Ovary (tissue), 9 donors: ENCODE results near the gene GNB1. TPM values are rescaled to one million over a fixed set of nuclear protein-coding genes. Genes with fewer than 3 reads are reported as not detected.
"Not testable (repeated sequence)": the region's sequence is repeated elsewhere in the genome, so short reads cannot be mapped to it uniquely, and the experiment has no call there.

Experiments used
- DNase-seq, 5 donors: peaks; one replicate each; pipeline ENCODE4 v3.0.0-alpha.2; 2019 to 2020
- H3K27ac ChIP-seq, 2 donors: fragments of 200-600 bp; one replicate each; pipeline versions ENCODE4 v1.5.1 to v1.8.0; 2019 to 2022
- H3K27me3 ChIP-seq: fragments of 200-600 bp; one replicate; pipeline ENCODE4 v1.8.0; 2022
- H3K36me3 ChIP-seq: fragments of 200-600 bp; sonication (generic); one replicate; pipeline ENCODE4 v1.5.1; 2019
- H3K4me1 ChIP-seq: one replicate; pipeline ENCODE4 v1.8.1; 2013; ENCODE audit warnings: mild to moderate bottlenecking, moderate library complexity; ENCODE audit not compliant: insufficient read depth
- H3K4me3 ChIP-seq: fragments of 200-600 bp; sonication (generic); one replicate; pipeline ENCODE4 v1.5.1; 2017
- H3K9me3 ChIP-seq, 2 donors: fragments of 200-600 bp in 1 of 2; sonication (generic) in 1 of 2; one replicate each; pipeline versions ENCODE4 v1.5.1 to v1.8.1; 2013 to 2019; ENCODE audit warnings: mild to moderate bottlenecking in 1 of 2, moderate library complexity in 1 of 2
- EP300 ChIP-seq: sonication (generic); formaldehyde crosslinking; IDR thresholded peaks from one replicate; pipeline ENCODE4 v1.6.1; 2017; ENCODE audit warnings: antibody characterized with exemption
- POLR2A ChIP-seq: fragments of 450-650 bp; IDR thresholded peaks from one replicate; pipeline ENCODE4 v1.6.1; 2017; ENCODE audit warnings: antibody characterized with exemption, mild to moderate bottlenecking, moderate library complexity
- WGBS, 3 donors: extraction: QIAGEN DNeasy Blood & Tissue Kit in 1 of 3; methylation state at CpG; one replicate each; pipeline versions ENCODE4 v1.1.5 to v1.1.7; 2013 to 2017; 5-methylcytosine and 5-hydroxymethylcytosine counted together
- intact Hi-C, 4 donors: fragments of 100-400 bp; cut with DNase I; formaldehyde crosslinking; loops; one replicate each; pipeline versions ENCODE4 v1.11.0 to v1.15.1; 2022 to 2023
- polyA plus RNA-seq, 2 donors: library from polyadenylated mRNA; stranded (reverse); fragments of 200-250 nt in 1 of 2; fragments of 350-450 nt in 1 of 2; fragmentation: Illumina TruSeq in 1 of 2; extraction: RNeasy Lipid Tissue Mini Kit (QIAGEN cat#74804) in 1 of 2; gene quantifications; one replicate each; pipeline ENCODE4 v1.2.3, GENCODE V29; 2013 to 2014
- total RNA-seq, 7 donors: library from RNA; depleted of rRNA in 2 of 7; stranded (reverse); fragments of >200 nt in 2 of 7; fragmentation: NEBNext Ultra II Directional in 3 of 7; extraction: Animal tissue kit (Norgen Biotek cat#: 25700) in 3 of 7; gene quantifications; one replicate each; pipeline versions ENCODE4 v1.1.0 to v1.2.4, GENCODE V29; 2016 to 2023
- TF ChIP-seq, protein P1 (sequence below), 3 donors: fragments of 450-650 bp in 2 of 3; fragments of 200-600 bp in 1 of 3; IDR thresholded peaks; one replicate each; pipeline versions ENCODE4 v1.5.1 to v1.8.0; 2016 to 2022; ENCODE audit warnings: antibody characterized with exemption in 3 of 3, mild to moderate bottlenecking in 1 of 3
- donor health status: DM: no; HTN: no; CAD: no; lungs with moderate emphysema.
- donor health status: DM: no; HTN: no; CAD: no.
- donor health status: Bipolar disorder and iron deficiency.
- donor health status: DM: yes; HTN: yes; CAD: no.
- donor health status: DM: no; HTN: no; CAD: no.
- donor health status: DM: yes; HTN: yes; CAD: no.

Gene GNB1
- total and polyA plus RNA-seq, 9 donors = 92.9 to 314 (median 255) TPM

DNA sequence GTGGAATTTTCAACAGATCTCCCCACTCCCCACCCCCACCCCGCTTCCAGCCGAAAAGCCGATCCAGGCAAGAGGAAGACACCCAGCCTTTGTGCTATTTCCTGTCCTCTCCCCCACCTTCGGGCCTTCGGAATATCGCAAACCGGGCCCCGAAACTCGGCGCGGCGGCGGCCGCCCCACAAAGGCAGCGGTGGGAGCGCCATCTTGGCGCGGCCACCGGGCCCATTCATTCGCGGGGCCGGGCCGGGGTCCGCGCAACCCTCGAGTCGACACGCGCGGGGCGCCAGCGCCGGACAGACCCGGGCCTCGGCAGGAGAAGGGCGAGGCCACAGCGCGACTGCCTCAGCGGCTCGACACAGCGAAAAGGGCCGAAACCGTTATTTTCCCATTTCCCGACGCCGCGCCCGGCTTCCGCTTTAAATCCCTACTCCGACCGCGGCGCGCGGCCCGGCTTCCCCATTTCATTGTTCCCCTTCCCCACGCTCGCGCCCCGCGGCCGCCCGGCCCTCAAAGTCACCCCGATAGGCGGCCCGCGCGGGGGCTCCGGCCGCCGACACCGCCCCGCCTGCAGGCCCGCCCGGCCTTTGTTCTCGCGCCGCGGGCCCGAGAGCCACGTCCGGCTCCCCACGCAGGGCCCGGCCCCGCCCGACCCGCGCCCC is 911 bp downstream of the GNB1 start:
- TF ChIP-seq POLR2A (no peak), EP300 (no peak)
- TF ChIP-seq, protein P1, sequence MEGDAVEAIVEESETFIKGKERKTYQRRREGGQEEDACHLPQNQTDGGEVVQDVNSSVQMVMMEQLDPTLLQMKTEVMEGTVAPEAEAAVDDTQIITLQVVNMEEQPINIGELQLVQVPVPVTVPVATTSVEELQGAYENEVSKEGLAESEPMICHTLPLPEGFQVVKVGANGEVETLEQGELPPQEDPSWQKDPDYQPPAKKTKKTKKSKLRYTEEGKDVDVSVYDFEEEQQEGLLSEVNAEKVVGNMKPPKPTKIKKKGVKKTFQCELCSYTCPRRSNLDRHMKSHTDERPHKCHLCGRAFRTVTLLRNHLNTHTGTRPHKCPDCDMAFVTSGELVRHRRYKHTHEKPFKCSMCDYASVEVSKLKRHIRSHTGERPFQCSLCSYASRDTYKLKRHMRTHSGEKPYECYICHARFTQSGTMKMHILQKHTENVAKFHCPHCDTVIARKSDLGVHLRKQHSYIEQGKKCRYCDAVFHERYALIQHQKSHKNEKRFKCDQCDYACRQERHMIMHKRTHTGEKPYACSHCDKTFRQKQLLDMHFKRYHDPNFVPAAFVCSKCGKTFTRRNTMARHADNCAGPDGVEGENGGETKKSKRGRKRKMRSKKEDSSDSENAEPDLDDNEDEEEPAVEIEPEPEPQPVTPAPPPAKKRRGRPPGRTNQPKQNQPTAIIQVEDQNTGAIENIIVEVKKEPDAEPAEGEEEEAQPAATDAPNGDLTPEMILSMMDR (IDR thresholded peaks at IDR 0.05) = no peak
- Histone ChIP-seq H3K9me3 (no peaks in the 10 kb centered on the region), H3K27me3 (no peaks in the 10 kb centered on the region), H3K36me3 (no peaks in the 10 kb centered on the region), H3K4me3 (peak overlapping the region; percentile 82), H3K4me1 (peaks cover 23% of the 10 kb centered on the region), H3K27ac (peak overlapping the region; percentile 92 to 95)
- WGBS, 3 donors = 0 to 1% (median 1%) methylated on average over 80 to 88 of the region's 88 CpGs
- peak in 3 of 5 donors; percentile 48 to 70 (median 54) for DNase-seq
- intact Hi-C loops = loop anchor here (2.0 to 10.0 kb wide), 4 partner anchors 105 to 315 kb away; partner anchors contain the start of genes NADK (in 1 of the 4) and SSU72 (in 1 of the 4)

DNA sequence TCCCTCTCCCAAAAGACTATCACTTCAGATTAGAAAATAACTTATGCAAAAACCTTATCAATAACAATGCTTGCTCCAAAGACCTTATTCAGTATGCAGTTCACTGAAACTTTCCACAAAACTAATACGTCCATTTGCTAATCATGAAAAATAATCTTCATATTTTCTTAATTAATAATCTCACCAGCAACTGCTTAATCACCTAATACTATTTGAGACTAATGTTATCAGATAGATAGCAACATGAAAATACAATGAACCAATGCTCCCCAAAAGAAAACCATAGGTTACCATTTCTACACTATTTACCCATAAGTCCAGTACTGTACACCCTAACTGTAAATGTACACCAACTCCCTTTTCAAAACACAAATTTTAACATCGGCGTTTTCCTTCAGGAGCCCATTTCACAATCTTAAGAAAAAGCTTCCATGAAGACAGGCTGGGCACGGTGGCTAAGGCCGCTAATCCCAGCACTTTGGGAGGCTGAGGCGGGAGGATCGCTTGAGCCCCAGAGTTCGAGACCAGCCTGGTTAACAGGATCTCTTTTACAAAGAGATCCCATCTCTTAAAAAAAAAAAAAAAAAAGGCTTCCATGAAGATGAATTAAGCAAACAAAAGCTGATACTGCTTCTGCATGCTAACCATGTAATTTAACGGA is 1.7 kb downstream of the GNB1 start:
- Histone ChIP-seq H3K27me3 (no peaks in the 10 kb centered on the region), H3K4me1 (peaks cover 19% of the 10 kb centered on the region), H3K9me3 (no peaks in the 10 kb centered on the region), H3K36me3 (no peaks in the 10 kb centered on the region), H3K27ac (no peak overlapping the region), H3K4me3 (peak overlapping the region; percentile 82)
- WGBS, 3 donors = 7 to 8% (median 7%) methylated on average over 9 of the region's 9 CpGs
- TF ChIP-seq, protein P1 (IDR thresholded peaks at IDR 0.05) = no peak
- TF ChIP-seq EP300 = no peak
- no peak for TF ChIP-seq POLR2A
- DNase-seq = no peak
- intact Hi-C loops = no loop called here

DNA sequence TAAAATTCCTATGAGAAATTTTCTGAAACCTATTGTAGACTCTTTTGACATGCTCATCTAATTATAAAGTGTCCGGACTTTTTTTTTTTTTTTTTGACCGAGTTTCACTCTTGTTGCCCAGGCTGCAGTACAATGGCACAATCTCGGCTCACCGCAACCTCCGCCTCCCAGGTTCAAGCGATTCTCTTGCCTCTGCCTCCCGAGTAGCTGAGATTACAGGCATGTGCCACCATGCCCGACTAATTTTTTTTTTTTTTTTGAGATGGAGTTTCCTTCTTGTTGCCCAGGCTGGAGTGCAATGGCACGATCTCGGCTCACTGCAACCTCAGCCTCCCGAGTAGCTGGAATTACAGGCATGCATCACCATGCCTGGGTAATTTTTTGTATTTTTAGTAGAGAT is 7.0 kb downstream of the GNB1 start:
- H3K9me3 ChIP-seq, DNase-seq, H3K27me3 ChIP-seq, H3K27ac ChIP-seq, H3K4me3 ChIP-seq, intact Hi-C loops, H3K36me3 ChIP-seq: not testable (repeated sequence)
- 67 to 71% (median 69%) methylated on average over 11 of the region's 11 CpGs for WGBS, 3 donors
- peaks cover 29% of the 10 kb centered on the region for H3K4me1 ChIP-seq

DNA sequence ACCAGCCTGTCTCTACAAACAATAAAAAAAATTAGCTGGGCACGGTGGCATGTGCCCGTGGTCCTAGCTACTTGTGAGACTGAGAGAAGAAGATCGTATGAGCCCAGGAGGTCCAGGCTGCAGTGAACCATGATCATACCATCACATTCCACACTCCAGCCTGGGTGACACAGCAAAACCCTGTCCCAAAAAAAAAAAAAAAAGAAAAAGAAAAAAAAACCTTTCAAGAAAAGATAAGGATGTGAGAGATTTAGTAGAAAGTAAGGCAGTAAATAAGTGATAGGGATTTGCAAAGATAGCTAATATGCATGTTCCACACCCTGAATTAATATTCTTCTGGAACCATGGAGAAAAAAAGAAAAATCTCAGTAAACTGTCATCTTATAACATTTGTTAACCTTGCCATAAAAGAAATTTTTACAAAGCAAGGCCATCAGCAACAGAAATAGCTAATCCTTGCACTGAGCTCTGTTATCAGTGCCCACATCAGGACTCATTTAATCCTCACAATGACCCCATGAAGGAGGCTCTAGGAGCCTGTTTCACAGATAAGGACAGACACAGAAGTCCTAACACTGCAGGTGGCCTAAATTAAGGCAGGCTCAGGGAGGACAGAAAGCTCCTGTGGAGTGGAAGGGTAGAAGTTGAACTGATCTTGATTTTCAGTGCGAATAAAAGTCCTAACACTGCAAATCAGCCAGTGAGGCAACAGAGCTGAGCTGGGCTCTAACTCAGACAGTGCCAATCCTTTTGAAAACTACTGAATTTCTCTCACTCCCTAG is 7.6 kb downstream of the GNB1 start:
- Histone ChIP-seq H3K27ac (no peak overlapping the region), H3K4me1 (peaks cover 23% of the 10 kb centered on the region), H3K9me3 (no peaks in the 10 kb centered on the region), H3K36me3 (no peaks in the 10 kb centered on the region), H3K27me3 (no peaks in the 10 kb centered on the region), H3K4me3 (no peak overlapping the region)
- WGBS, 3 donors = 40 to 49% (median 43%) methylated on average over 4 of the region's 4 CpGs
- no peak for TF ChIP-seq POLR2A
- TF ChIP-seq, protein P1 (IDR thresholded peaks at IDR 0.05) = no peak
- no peak for TF ChIP-seq EP300
- DNase-seq = no peak
- intact Hi-C loops = no loop called here
